Neural cell (in vitro differentiated cells): ENCODE results near the gene TECPR2.

Source experiments
- CTCF ChIP-seq: fragments of 450-650 bp; IDR thresholded peaks from 2 replicates; pipeline ENCODE4 v1.5.1; 2014; ENCODE audit warnings: antibody characterized with exemption, mild to moderate bottlenecking, moderate library complexity; ENCODE audit not compliant: poor library complexity, severe bottlenecking
- EP300 ChIP-seq: fragments of 450-650 bp; conservative IDR thresholded peaks from 2 replicates; pipeline ENCODE4 v1.6.1; 2014; ENCODE audit warnings: antibody characterized with exemption, mild to moderate bottlenecking, moderate library complexity; ENCODE audit not compliant: poor library complexity, severe bottlenecking
- EZH2 ChIP-seq: fragments of 200-600, 300-800 bp; shearing (Covaris generic), sonication (generic); IDR thresholded peaks from 2 replicates; pipeline ENCODE4 v1.6.1; 2014; ENCODE audit warnings: antibody characterized with exemption, low read length, borderline replicate concordance, mild to moderate bottlenecking; ENCODE audit not compliant: insufficient read depth, poor library complexity, severe bottlenecking
- MXI1 ChIP-seq: fragments of 450-650 bp; conservative IDR thresholded peaks from 2 replicates; pipeline ENCODE4 v1.6.1; 2014; ENCODE audit warnings: antibody characterized with exemption, mild to moderate bottlenecking; ENCODE audit not compliant: poor library complexity, severe bottlenecking
- POLR2AphosphoS5 ChIP-seq: IDR thresholded peaks from 2 replicates; pipeline ENCODE4 v1.6.1; 2012
- RAD21 ChIP-seq: fragments of 450-650 bp; conservative IDR thresholded peaks from 2 replicates; pipeline ENCODE4 v1.6.1; 2014; ENCODE audit warnings: antibody characterized with exemption, mild to moderate bottlenecking, moderate library complexity
- SMC3 ChIP-seq: fragments of 450-650 bp; conservative IDR thresholded peaks from 2 replicates; pipeline ENCODE4 v1.6.1; 2014; ENCODE audit warnings: antibody characterized with exemption, mild to moderate bottlenecking, moderate library complexity; ENCODE audit not compliant: poor library complexity
- TAF1 ChIP-seq: IDR thresholded peaks from 2 replicates; pipeline ENCODE4 v1.6.1; 2012; ENCODE audit warnings: low read depth

GRCh38 chr14:102503641-102504327 is 141.0 kb downstream of the TECPR2 start:
- TF ChIP-seq EZH2 (no peak), CTCF (no peak), EP300 (no peak), TAF1 (no peak), SMC3 (no peak), MXI1 (no peak), RAD21 (no peak), POLR2AphosphoS5 (no peak)
